Activated T-helper 17 cell treated with anti-CD3 and anti-CD28 coated beads, Interleukin-2, amount 50 U/mL, for 72 hours (primary cell): Measurements from ENCODE around the gene MYH11. TPM values are rescaled to one million over a fixed set of nuclear protein-coding genes. Genes with fewer than 3 reads are reported as not detected.

Experiments
- ATAC-seq: fragments of 150-1000 bp; cut with Tn5 transposase; replicated peaks from 2 replicates; pipeline ENCODE4 v1.10.0; 2021; ENCODE audit warnings: mild to moderate bottlenecking, moderate library complexity
- H3K27ac Mint-ChIP-seq: one replicate; pipeline ENCODE4 v1.8.0; 2022; ENCODE audit warnings: mixed read lengths
- H3K27me3 Mint-ChIP-seq: one replicate; pipeline ENCODE4 v1.8.0; 2022; ENCODE audit warnings: mixed read lengths
- H3K36me3 Mint-ChIP-seq: one replicate; pipeline ENCODE4 v1.8.0; 2022; ENCODE audit warnings: low read depth, mild to moderate bottlenecking, mixed read lengths
- H3K4me1 Mint-ChIP-seq: one replicate; pipeline ENCODE4 v1.8.0; 2022; ENCODE audit warnings: mixed read lengths
- H3K4me3 Mint-ChIP-seq: one replicate; pipeline ENCODE4 v1.8.0; 2022; ENCODE audit warnings: mild to moderate bottlenecking, mixed read lengths
- H3K9me3 Mint-ChIP-seq: one replicate; pipeline ENCODE4 v1.8.0; 2022; ENCODE audit warnings: mixed read lengths
- total RNA-seq, 2 donors: library from RNA; stranded (reverse); gene quantifications; one replicate each; pipeline ENCODE4 v1.2.3, GENCODE V29; 2022

The MYH11 gene
- total RNA-seq, 2 donors from 2014 or later: not detected

DNA sequence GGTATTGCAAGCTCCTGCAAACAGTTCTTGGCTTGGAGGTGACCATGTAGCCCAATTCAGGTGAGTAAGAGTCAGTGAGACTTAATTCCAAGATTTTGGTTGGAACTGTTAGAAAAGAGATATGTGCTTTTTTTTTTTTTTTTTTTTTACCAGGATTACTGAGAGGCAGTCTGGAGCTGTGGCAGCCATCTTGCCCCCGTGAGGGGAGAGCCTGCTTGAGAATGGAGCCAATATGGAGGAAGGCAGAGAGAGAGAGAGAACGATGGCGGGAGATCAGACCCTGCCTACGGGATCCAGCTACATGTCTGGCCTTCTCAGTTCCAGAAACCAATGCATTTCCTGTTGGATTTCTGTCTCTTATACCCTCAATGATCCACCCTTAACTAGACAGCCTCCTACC, 97.8 kb downstream of the MYH11 start:
- H3K4me3 Mint-ChIP-seq: no peak overlapping the region
- H3K27me3 Mint-ChIP-seq: peaks cover 20% of the 10 kb centered on the region
- no peak for ATAC-seq
- no peaks in the 10 kb centered on the region for H3K9me3 Mint-ChIP-seq
- no peaks in the 10 kb centered on the region for H3K36me3 Mint-ChIP-seq
- no peaks in the 10 kb centered on the region for H3K4me1 Mint-ChIP-seq
- no peak overlapping the region for H3K27ac Mint-ChIP-seq

DNA sequence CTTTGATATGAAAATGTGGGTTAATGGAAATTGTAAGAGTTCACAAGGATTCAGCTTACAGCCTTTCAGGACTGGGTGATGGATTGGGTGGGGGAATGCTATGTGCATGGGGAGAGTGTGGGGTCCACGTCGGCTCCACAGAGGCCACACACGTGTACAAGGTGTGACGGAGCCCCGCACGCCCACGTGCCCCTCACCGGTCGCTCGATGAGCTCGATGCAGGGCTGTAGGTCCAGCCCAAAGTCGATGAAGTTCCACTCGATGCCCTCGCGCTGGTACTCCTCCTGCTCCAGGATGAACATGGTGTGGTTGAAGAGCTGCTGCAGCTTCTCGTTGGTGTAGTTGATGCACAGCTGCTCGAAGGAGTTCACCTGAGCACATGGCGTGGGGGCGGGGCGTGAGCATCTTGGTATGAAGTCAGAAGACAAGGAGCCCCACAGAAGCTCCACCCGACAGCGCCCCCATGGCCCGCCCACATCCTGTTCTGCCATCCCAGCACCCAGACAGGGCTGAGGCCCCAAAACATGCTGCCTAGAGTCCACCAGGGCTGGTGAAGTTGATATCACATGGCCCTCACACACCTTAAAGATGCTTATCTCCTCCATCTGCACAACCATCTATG, 99.1 kb downstream of the MYH11 start:
- H3K36me3 Mint-ChIP-seq: no peaks in the 10 kb centered on the region
- peaks cover 20% of the 10 kb centered on the region for H3K27me3 Mint-ChIP-seq
- no peak overlapping the region for H3K4me3 Mint-ChIP-seq
- H3K9me3 Mint-ChIP-seq: no peaks in the 10 kb centered on the region
- no peak for ATAC-seq
- no peak overlapping the region for H3K27ac Mint-ChIP-seq
- no peaks in the 10 kb centered on the region for H3K4me1 Mint-ChIP-seq

DNA sequence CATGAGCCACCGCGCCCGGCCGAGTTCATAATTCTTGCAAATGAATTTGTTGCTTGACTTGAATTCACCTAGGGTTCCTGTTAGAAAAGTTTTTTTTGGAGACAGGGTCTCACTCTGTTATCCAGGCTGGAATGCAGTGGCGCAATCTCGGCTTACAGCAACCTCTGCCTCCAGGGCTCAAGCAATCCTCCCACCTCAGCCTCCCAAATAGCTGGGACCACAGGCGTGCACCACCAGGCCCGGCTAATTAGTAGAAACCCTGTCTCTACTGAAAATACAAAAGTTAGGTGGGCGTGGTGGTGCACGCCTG, 99.8 kb downstream of the MYH11 start:
- no peak overlapping the region for H3K4me3 Mint-ChIP-seq
- no peak for ATAC-seq
- no peak overlapping the region for H3K27ac Mint-ChIP-seq
- H3K4me1 Mint-ChIP-seq: no peaks in the 10 kb centered on the region
- H3K27me3 Mint-ChIP-seq: peaks cover 16% of the 10 kb centered on the region
- H3K36me3 Mint-ChIP-seq: no peaks in the 10 kb centered on the region
- H3K9me3 Mint-ChIP-seq: no peaks in the 10 kb centered on the region

DNA sequence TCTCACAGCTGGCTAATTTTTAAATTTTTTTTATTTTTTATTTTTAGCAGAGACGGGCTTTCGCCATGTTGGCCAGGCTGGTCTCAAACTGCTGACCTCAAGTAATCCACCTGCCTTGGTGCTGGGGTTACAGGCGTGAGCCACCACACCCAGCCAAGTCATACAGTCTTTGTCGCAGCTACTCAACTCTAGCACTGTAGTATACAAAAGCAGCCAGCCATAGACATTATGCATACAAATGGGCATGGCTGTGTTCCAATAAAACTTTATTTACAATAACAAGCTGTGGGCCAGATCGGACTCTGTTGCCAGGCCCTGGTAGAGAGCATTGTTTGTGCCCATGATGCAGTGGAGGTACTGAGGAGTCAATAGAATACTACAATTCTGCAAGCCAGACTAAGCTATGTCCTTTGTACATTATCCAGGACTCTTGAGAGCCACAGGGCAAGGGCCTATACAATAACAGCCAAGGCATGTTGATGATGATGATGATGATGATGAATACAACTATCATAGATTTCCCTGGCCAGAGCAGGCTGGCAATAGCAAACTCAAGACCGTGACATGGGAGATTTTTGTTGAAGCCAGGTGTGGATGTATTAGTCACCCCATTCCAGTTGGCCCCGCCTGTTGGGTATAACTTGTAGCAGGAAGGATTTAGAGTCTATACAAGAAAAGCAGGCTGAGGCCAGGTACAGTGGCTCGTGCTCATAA, 101.8 kb downstream of the MYH11 start:
- H3K9me3 Mint-ChIP-seq: no peaks in the 10 kb centered on the region

GRCh38 chr16:15752717-15753488, 103.9 kb downstream of the MYH11 start:
- Mint-ChIP-seq H3K4me1 (no peaks in the 10 kb centered on the region), H3K4me3 (no peak overlapping the region), H3K27me3 (peaks cover 7% of the 10 kb centered on the region), H3K36me3 (no peaks in the 10 kb centered on the region), H3K27ac (no peak overlapping the region), H3K9me3 (no peaks in the 10 kb centered on the region)
- no peak for ATAC-seq

More for the DNA sequence above, 101.8 kb downstream of the MYH11 start:
- no peaks in the 10 kb centered on the region for H3K36me3 Mint-ChIP-seq
- no peak for ATAC-seq
- no peak overlapping the region for H3K27ac Mint-ChIP-seq
- no peak overlapping the region for H3K4me3 Mint-ChIP-seq
- H3K27me3 Mint-ChIP-seq: peaks cover 8% of the 10 kb centered on the region
- no peaks in the 10 kb centered on the region for H3K4me1 Mint-ChIP-seq

DNA sequence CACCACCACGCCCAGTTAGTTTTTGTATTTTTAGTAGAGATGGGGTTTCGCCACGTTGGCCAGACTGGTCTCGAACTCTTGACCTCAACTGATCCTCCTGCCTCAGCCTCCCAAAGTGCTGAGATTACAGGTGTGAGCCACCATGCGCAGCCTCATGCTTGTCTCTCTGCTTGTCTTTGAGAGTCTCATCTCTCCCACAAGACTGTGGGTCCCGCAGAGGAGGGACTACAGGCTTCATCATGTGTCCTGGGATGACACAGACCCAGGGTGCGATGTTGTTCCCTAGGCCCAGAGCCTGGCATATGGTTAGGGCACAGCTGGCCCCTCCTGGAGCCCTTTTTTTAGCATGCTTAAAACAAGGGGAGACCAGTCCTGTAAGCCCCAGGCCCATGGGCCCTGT, 104.9 kb downstream of the MYH11 start:
- Mint-ChIP-seq H3K9me3 (no peaks in the 10 kb centered on the region), H3K27me3 (peaks cover 7% of the 10 kb centered on the region)

GRCh38 chr16:15749985-15750384, 106.8 kb downstream of the MYH11 start:
- H3K36me3 Mint-ChIP-seq: no peaks in the 10 kb centered on the region
- H3K27me3 Mint-ChIP-seq: peaks cover under 1% of the 10 kb centered on the region
- no peaks in the 10 kb centered on the region for H3K4me1 Mint-ChIP-seq
- no peaks in the 10 kb centered on the region for H3K9me3 Mint-ChIP-seq
- H3K4me3 Mint-ChIP-seq: no peak overlapping the region
- no peak for ATAC-seq
- H3K27ac Mint-ChIP-seq: no peak overlapping the region

More for the DNA sequence above, 104.9 kb downstream of the MYH11 start:
- Mint-ChIP-seq H3K27ac (no peak overlapping the region), H3K36me3 (no peaks in the 10 kb centered on the region), H3K4me3 (no peak overlapping the region), H3K4me1 (no peaks in the 10 kb centered on the region)
- no peak for ATAC-seq

GRCh38 chr16:15749371-15749770, 107.5 kb downstream of the MYH11 start:
- H3K27me3 Mint-ChIP-seq: no peaks in the 10 kb centered on the region
- H3K36me3 Mint-ChIP-seq: no peaks in the 10 kb centered on the region
- H3K4me3 Mint-ChIP-seq: no peak overlapping the region
- no peaks in the 10 kb centered on the region for H3K9me3 Mint-ChIP-seq
- no peak for ATAC-seq
- H3K27ac Mint-ChIP-seq: no peak overlapping the region
- no peaks in the 10 kb centered on the region for H3K4me1 Mint-ChIP-seq

- H3K4me1 Mint-ChIP-seq: no peaks in the 10 kb centered on the region
- no peak overlapping the region for H3K4me3 Mint-ChIP-seq
- no peak for ATAC-seq
- H3K9me3 Mint-ChIP-seq: no peaks in the 10 kb centered on the region
- H3K36me3 Mint-ChIP-seq: no peaks in the 10 kb centered on the region
- H3K27me3 Mint-ChIP-seq: no peaks in the 10 kb centered on the region
- H3K27ac Mint-ChIP-seq: peak overlapping the region; percentile 44
Observed at GRCh38 chr16:15748654-15749053, 108.2 kb downstream of the MYH11 start.

DNA sequence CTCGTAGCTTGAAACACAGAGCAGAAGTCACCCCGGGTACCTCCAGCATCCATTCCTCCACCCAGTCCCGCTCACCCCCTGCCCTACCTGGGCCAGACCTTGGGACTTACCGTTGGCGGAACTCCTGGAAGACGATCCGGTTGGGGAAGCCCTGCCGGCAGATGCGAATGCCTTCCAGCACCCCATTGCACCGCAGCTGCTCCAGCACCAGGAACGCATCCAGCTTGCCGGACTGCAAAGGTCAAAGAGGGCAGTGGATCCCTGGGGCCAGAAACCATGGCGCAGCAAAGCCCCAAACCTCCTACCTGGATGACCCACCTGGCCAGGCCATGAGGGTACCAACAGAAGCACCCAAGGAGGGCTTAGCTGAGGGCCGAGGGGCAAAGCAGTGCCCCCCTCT, 108.9 kb downstream of the MYH11 start:
- no peak for ATAC-seq
- Mint-ChIP-seq H3K27ac (no peak overlapping the region), H3K4me1 (no peaks in the 10 kb centered on the region), H3K4me3 (no peak overlapping the region), H3K9me3 (no peaks in the 10 kb centered on the region), H3K36me3 (no peaks in the 10 kb centered on the region), H3K27me3 (no peaks in the 10 kb centered on the region)

- no peaks in the 10 kb centered on the region for H3K9me3 Mint-ChIP-seq
- H3K4me3 Mint-ChIP-seq: no peak overlapping the region
- H3K27me3 Mint-ChIP-seq: no peaks in the 10 kb centered on the region
- H3K4me1 Mint-ChIP-seq: no peaks in the 10 kb centered on the region
- no peaks in the 10 kb centered on the region for H3K36me3 Mint-ChIP-seq
- ATAC-seq: no peak
- no peak overlapping the region for H3K27ac Mint-ChIP-seq
Observed at GRCh38 chr16:15746332-15746731, 110.5 kb downstream of the MYH11 start.

GRCh38 chr16:15743657-15744056, 113.2 kb downstream of the MYH11 start:
- Mint-ChIP-seq H3K27ac (no peak overlapping the region), H3K4me3 (no peak overlapping the region), H3K27me3 (no peaks in the 10 kb centered on the region), H3K9me3 (no peaks in the 10 kb centered on the region), H3K36me3 (no peaks in the 10 kb centered on the region), H3K4me1 (no peaks in the 10 kb centered on the region)
- no peak for ATAC-seq

DNA sequence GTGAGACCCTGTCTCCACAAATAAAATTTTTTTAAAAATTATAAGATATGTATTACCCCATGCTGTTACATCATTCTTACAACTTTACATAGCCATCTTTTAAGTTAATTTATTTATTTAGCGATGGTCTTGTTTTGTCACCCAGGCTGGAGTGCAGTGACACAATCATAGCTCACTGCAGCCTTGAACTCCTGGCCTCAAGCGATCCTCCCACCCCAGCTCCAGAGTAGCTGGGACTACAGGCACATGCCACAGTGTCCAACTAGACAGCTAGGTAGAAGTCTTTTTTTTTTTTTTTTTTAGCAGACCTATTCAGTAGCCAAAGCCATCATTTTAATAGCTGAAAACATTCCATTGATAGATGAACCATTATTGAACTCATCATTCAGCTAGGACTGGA, 114.1 kb downstream of the MYH11 start:
- Mint-ChIP-seq H3K9me3 (no peaks in the 10 kb centered on the region), H3K4me3 (no peak overlapping the region), H3K4me1 (no peaks in the 10 kb centered on the region), H3K27ac (no peak overlapping the region), H3K27me3 (no peaks in the 10 kb centered on the region), H3K36me3 (no peaks in the 10 kb centered on the region)
- ATAC-seq: no peak

DNA sequence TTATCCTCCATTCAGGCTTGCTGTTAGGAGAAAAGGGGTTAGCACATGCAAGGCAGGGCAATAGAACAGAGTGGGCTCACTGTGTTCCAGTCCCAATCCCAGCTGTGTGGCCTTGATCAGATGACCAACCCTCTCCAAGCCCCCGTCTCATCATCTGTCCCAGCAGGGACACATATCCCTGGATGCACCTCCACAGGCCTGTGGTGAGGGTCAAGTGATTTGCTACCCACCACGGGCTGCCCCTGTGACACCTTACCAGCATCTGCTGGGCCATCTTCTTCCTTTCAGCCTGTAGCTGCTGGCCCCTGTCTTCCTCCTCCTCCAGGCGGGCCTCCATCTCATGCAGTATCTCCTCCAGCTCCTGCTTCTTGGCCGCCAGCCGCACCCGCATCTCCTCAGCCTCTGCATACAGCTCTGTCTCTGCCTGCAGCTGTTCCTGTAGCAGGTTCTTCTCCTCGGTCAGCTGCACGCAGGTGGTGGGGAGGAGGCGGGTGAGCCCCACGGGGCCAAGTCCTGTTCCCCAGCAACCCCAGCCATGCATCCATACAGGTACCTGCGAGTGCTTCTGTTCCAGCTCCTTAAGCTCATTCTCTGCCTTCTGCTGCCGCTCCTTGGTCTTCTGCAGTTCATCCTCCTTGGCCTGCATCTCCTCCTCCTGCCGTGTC, 115.5 kb downstream of the MYH11 start:
- Mint-ChIP-seq H3K27me3 (no peaks in the 10 kb centered on the region), H3K27ac (no peak overlapping the region)

DNA sequence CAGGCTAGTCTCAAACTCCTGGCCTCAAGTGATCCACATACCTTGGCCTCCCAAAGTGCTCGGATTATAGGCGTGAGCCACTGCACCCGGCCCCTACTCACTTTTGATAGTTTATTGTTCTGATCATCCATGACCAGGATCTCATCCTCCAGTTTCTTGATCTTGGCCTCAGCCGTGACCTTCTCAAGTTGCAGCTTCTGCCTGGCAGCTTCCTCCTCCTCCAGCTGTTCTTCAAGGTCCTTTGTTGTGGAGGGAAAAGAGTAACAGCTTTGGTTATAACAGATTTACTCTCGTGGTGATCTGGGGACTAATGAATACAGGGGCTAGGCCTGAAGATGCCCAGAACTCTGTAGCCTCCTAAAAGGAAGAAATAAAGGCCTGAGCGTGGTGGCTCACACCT, 116.9 kb downstream of the MYH11 start:
- Mint-ChIP-seq H3K9me3 (no peaks in the 10 kb centered on the region), H3K27me3 (no peaks in the 10 kb centered on the region), H3K4me3 (no peak overlapping the region), H3K36me3 (peaks cover 5% of the 10 kb centered on the region), H3K4me1 (no peaks in the 10 kb centered on the region), H3K27ac (no peak overlapping the region)
- no peak for ATAC-seq

More for the DNA sequence above, 115.5 kb downstream of the MYH11 start:
- Mint-ChIP-seq H3K9me3 (no peaks in the 10 kb centered on the region), H3K4me1 (no peaks in the 10 kb centered on the region), H3K4me3 (no peak overlapping the region), H3K36me3 (no peaks in the 10 kb centered on the region)
- ATAC-seq: no peak
